GM12878 (cell line): ENCODE data around the gene GTF2IRD1. TPM values are rescaled to one million over a fixed set of nuclear protein-coding genes. Genes with fewer than 3 reads are reported as not detected.

ENCODE experiments used
- ATAC-seq: fragments of 200-7000 bp; cut with Tn5 transposase; 3 replicates; pipeline ENCODE4 v1.9.1; 2020; ENCODE audit warnings: mild to moderate bottlenecking, moderate library complexity
- BruUV-seq: library from RNA; stranded (reverse); fragments of 400-500 nt; replicated peaks from 2 replicates; lab custom pipeline; 2021; lab: Mats Ljungman, UMichigan
- CTCF ChIA-PET: fragments of 300-600 bp; sonication (Branson Sonifier 250); formaldehyde crosslinking; extraction: SDS; loops from one replicate; lab custom pipeline; 2021; ENCODE audit warnings: inconsistent platforms; lab: Yijun Ruan, JAX
- POLR2A ChIA-PET: fragments of 350-600 bp; formaldehyde crosslinking; extraction: SDS; loops from one replicate; lab custom pipeline; 2021; ENCODE audit warnings: inconsistent platforms; lab: Charles Lee
- RAD21 ChIA-PET: fragments of 300-600 bp; sonication (Branson Sonifier 250); formaldehyde crosslinking; loops from one replicate; lab custom pipeline; 2023; ENCODE audit warnings: antibody characterized with exemption; ENCODE audit not compliant: unreplicated experiment; lab: Charles Lee
- SMC1A ChIA-PET: fragments of 300-600 bp; sonication (Branson Sonifier 250); formaldehyde crosslinking; loops from one replicate; lab custom pipeline; 2023; ENCODE audit not compliant: unreplicated experiment, uncharacterized antibody; lab: Charles Lee
- DNase-seq: peaks from one replicate; pipeline ENCODE4 v3.0.0-alpha.2; 2011; ENCODE audit warnings: low read depth, low spot score
- FAIRE-seq: peaks from 3 replicates; lab custom pipeline; 2011; peaks lifted over from hg19 to GRCh38; lab: Jason Lieb, UNC
- H2AFZ ChIP-seq: 2 replicates; pipeline ENCODE4 v1.6.0; 2011; ENCODE audit warnings: low read depth, low read length, control low read depth; ENCODE audit not compliant: control insufficient read depth
- H3K27ac ChIP-seq: 2 replicates; pipeline ENCODE4 v1.5.1; 2011; ENCODE audit warnings: control low read depth; ENCODE audit not compliant: control insufficient read depth, insufficient read depth
- H3K27me3 ChIP-seq, 2 experiments: replicated peaks in 1 of 2; 2 replicates each; pipeline versions ENCODE4 v1.6.0 to v1.6.1; 2011; ENCODE audit warnings: low read length in 1 of 2; ENCODE audit not compliant: control insufficient read depth in 2 of 2, insufficient read depth in 2 of 2
- H3K36me3 ChIP-seq, 2 experiments: 2 replicates each; pipeline ENCODE4 v1.5.1; 2011; ENCODE audit warnings: low read length in 1 of 2; ENCODE audit not compliant: control insufficient read depth in 2 of 2, insufficient read depth in 2 of 2
- H3K4me1 ChIP-seq: 2 replicates; pipeline ENCODE4 v1.6.1; 2011; ENCODE audit warnings: mild to moderate bottlenecking, low read length, moderate library complexity, mixed read lengths; ENCODE audit not compliant: control insufficient read depth, insufficient read depth
- H3K4me2 ChIP-seq: 2 replicates; pipeline ENCODE4 v1.6.0; 2011; ENCODE audit warnings: control low read depth; ENCODE audit not compliant: control insufficient read depth, insufficient read depth
- H3K4me3 ChIP-seq: fragments of 200-600 bp; sonication (generic); 2 replicates; pipeline ENCODE4 v1.5.1; 2016
- H3K79me2 ChIP-seq: 2 replicates; pipeline ENCODE4 v1.6.0; 2011; ENCODE audit warnings: low read length; ENCODE audit not compliant: control insufficient read depth, insufficient read depth
- H3K9ac ChIP-seq: 2 replicates; pipeline ENCODE4 v1.8.0; 2011; ENCODE audit warnings: low read length, control low read depth, mixed read lengths; ENCODE audit not compliant: control insufficient read depth, insufficient read depth
- H3K9me3 ChIP-seq: replicated peaks from 3 replicates; pipeline ENCODE4 v1.5.1; 2011; ENCODE audit warnings: mild to moderate bottlenecking, low read length; ENCODE audit not compliant: control insufficient read depth, insufficient read depth
- H4K20me1 ChIP-seq: 2 replicates; pipeline ENCODE4 v1.6.0; 2011; ENCODE audit not compliant: control insufficient read depth, insufficient read depth
- BHLHE40 ChIP-seq, 2 experiments: fragments of 450-650 bp in 1 of 2; IDR thresholded peaks; 2 replicates each; pipeline ENCODE4 v1.6.1; 2011 to 2017; ENCODE audit warnings: low read depth in 2 of 2, borderline replicate concordance in 1 of 2, improper control_type of control experiment in 1 of 2, low read length in 1 of 2, mild to moderate bottlenecking in 1 of 2
- DPF2 ChIP-seq: fragments of 450-650 bp; IDR thresholded peaks from 2 replicates; pipeline ENCODE4 v1.6.1; 2017; ENCODE audit warnings: mild to moderate bottlenecking
- EGR1 ChIP-seq, 2 experiments: IDR thresholded peaks; 1 replicate in 1 of 2; 2 replicates in 1 of 2; pipeline ENCODE4 v1.6.1; 2011 to 2012; ENCODE audit warnings: low read depth in 2 of 2, low read length in 2 of 2, borderline replicate concordance in 1 of 2, mild to moderate bottlenecking in 1 of 2, moderate library complexity in 1 of 2
- IKZF1 ChIP-seq: fragments of 450-650 bp; conservative IDR thresholded peaks from 2 replicates; pipeline ENCODE4 v1.6.1; 2017; ENCODE audit warnings: antibody characterized with exemption, mild to moderate bottlenecking
- STAT1 ChIP-seq: fragments of 450-650 bp; conservative IDR thresholded peaks from 2 replicates; pipeline ENCODE4 v1.6.1; 2014; ENCODE audit warnings: antibody characterized with exemption, mild to moderate bottlenecking
- SUZ12 ChIP-seq: fragments of 200-600 bp; sonication (generic); IDR thresholded peaks from one replicate; pipeline ENCODE4 v1.6.1; 2018; ENCODE audit warnings: antibody characterized with exemption, mild to moderate bottlenecking; ENCODE audit not compliant: unreplicated experiment
- WGBS: methylation state at CpG from one replicate; pipeline ENCODE4 v1.1.6; 2016; ENCODE audit warnings: low lambda C conversion rate; ENCODE audit not compliant: insufficient replicate concordance, insufficient coverage; ENCODE audit errors: missing lambda C conversion rate; 5-methylcytosine and 5-hydroxymethylcytosine counted together
- in situ Hi-C: fragments of 300-500 bp; cut with MboI; formaldehyde crosslinking; loops from 9 replicates; pipeline ENCODE4 v1.14.3; 2018; ENCODE audit warnings: mixed read lengths
- intact Hi-C: fragments of 100-400 bp; cut with micrococcal nuclease; formaldehyde crosslinking; loops from one replicate; pipeline ENCODE4 v1.14.2; 2022; ENCODE audit not compliant: unreplicated experiment
- polyA plus RNA-seq, 11 experiments: library from polyadenylated mRNA; depleted of rRNA in 4 of 11; unstranded in 6 of 11; stranded (reverse) in 5 of 11; fragments of >200 nt; fragmentation: Nextera tagmentation in 4 of 11; fragmentation: Illumina TruSeq in 1 of 11; extraction: Ambion mirVana in 4 of 11; extraction: Trizol in 1 of 11; gene quantifications; 1 replicate in 1 of 11; 2 replicates in 10 of 11; pipeline versions ENCODE4 v1.2.1 to v1.2.3, GENCODE V29; 2011 to 2016; ENCODE audit warnings: inconsistent platforms in 2 of 11, missing spikeins in 2 of 11, low read depth in 1 of 11
- total RNA-seq, 4 experiments: library from RNA; depleted of rRNA in 3 of 4; stranded (reverse); fragments of >200 nt in 3 of 4; fragmentation: Illumina TruSeq in 1 of 4; extraction: Trizol in 1 of 4; gene quantifications; 2 replicates each; pipeline versions ENCODE4 v1.2.1 to v1.2.3, GENCODE V29; 2013 to 2021

Gene GTF2IRD1
- total and polyA plus RNA-seq, 10 of the 15 experiments (the other 5 are each of a cell fraction or from before 2014, with no cell fraction given), result 0.48 to 3.0 (median 1.3) TPM

GRCh38 chr7:74452748-74453321, 871 bp upstream of the GTF2IRD1 start (continued):
- no peak for TF ChIP-seq BHLHE40 (IDR thresholded peaks at IDR 0.05; ENCODE audit: borderline replicate concordance in 1 of 2, low read depth in 2 of 2, low read length in 1 of 2)
- TF ChIP-seq, all 136 proteins: peak for 3

DNA sequence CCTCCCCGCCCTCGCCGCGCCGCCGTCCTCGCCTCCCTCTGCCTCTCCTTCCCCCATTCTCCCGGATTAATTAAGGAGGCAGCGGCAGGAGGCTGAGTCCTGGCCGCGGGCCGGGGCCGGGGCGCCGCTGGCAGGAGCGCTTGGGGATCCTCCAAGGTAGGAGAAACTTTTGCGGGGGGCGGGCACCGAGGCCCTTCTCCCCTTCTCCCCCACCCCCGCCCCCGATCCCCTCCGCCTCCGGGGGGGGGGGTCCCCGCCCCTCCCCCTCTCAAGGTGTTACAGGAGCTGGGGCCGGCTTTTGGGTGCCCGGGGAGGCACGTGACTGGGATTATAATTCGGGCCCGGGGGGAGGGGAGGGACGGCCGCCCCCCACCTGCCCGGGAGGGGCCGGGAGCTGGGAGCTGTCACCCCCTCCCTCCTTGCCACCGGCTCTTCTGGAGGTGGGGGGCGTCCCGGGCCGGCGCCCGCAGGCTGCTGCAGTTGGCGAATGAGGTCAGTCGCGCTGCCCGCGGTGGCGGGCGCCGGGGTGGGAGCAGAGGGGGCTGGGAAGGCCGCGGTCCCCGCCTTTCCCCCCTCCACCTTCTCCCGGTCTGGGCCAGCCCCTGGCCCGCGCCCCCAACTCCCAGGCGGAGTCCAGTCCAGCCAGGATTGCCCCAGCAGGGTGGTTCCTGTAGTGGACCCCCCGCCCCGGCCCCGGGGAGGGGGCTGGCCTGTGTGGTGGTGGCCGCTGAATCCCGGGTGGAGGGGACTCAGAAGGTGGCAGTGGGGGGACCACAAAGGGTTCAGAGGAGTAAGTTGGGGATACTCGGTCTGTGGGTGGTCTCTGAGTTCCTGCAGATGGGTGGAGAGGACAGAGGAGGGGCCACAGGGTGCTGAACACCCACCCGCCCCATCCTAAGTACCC, 567 bp downstream of the GTF2IRD1 start:
- no peak overlapping the region; the same call in 1 of the 2 replicates for H3K4me3 ChIP-seq
- TF ChIP-seq IKZF1 (peak; percentile 23; the same call in 1 of the 2 replicates), STAT1 (no peak), SUZ12 (peak; percentile 36), BHLHE40 (IDR thresholded peaks at IDR 0.05; ENCODE audit: borderline replicate concordance in 1 of 2, low read depth in 2 of 2, low read length in 1 of 2) (peak in 1 of 2 experiments; percentile 85; a peak in 2 of 4 replicates), DPF2 (0 out of 2 replicates have a peak, but pooled peaks have one; percentile 22), EGR1 (IDR thresholded peaks at IDR 0.05; ENCODE audit: borderline replicate concordance in 1 of 2, low read depth in 2 of 2, low read length in 2 of 2) (0 out of 3 replicates have a peak, but pooled peaks of 1 of the 2 experiments have one; percentile 5)
- RAD21 ChIA-PET, result no interaction called here
- in situ Hi-C loops (no loop called here), intact Hi-C loops (loop anchor here (10.0 kb wide), 1 partner anchor 211 kb away; no protein-coding TSS in a partner anchor)
- no peaks in the 10 kb centered on the region; the same call in 2 of the 3 replicates for H3K9me3 ChIP-seq
- H3K4me2 ChIP-seq, result no peak overlapping the region
- no peaks in the 10 kb centered on the region for H3K36me3 ChIP-seq
- ATAC-seq, result no peak
- SMC1A ChIA-PET, result no interaction called here
- H3K27ac ChIP-seq, result no peak overlapping the region
- H3K4me1 ChIP-seq, result peaks cover 5% of the 10 kb centered on the region
- H3K9ac ChIP-seq, result no peak overlapping the region
- DNase-seq, result no peak
- no peak overlapping the region for H2AFZ ChIP-seq
- POLR2A ChIA-PET, result interaction anchor here (0.6 kb wide), 1 partner anchor 29 kb away, joined by 3 read pairs; no protein-coding TSS in a partner anchor
- CTCF ChIA-PET, result no interaction called here
- BruUV-seq, result no TSS peak
- 34% methylated on average over 7 of the region's 61 CpGs for WGBS
- H3K79me2 ChIP-seq, result no peaks in the 10 kb centered on the region
- peaks cover 2% of the 10 kb centered on the region; the same call in 1 of the 2 replicates for H4K20me1 ChIP-seq
- H3K27me3 ChIP-seq, result no peaks in the 10 kb centered on the region
- no peak for FAIRE-seq
